Measurements from ENCODE around the gene GALNS.

DNA sequence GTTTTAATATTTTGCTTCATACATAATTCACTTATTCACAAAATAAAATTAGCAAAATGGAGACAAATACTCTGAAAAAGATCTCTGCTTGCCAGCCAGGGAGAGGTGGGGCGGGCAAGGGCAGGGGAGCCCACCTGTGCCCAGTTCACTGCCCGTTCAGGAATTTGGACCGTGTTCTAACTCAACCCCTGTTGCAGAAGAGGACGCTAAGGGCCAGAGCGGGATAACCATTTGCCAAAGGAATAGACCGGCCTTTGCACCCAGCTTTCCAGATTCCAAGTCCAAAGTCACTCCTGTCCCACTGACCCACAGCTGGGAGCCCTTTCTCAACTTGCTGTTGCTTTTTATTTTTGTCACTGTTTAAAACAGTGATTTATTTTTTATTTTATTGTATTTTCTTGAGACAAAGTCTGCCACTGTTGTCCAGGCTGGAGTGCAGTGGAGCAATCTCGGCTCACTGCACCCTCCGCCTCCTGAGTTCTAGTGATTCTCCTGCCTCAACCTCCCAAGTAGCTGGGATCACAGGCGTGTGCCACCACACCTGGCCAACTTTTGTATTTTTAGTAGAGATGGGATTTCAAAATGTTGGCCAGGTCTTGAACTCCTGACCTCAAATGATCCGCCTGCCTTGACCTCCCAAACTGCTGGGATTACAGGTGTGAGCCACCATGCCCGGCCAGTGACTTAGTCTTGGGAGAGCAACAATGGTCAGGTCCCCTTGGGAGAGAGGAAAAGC, 69.0 kb downstream of the GALNS start:
- TF ChIP-seq, protein P1, sequence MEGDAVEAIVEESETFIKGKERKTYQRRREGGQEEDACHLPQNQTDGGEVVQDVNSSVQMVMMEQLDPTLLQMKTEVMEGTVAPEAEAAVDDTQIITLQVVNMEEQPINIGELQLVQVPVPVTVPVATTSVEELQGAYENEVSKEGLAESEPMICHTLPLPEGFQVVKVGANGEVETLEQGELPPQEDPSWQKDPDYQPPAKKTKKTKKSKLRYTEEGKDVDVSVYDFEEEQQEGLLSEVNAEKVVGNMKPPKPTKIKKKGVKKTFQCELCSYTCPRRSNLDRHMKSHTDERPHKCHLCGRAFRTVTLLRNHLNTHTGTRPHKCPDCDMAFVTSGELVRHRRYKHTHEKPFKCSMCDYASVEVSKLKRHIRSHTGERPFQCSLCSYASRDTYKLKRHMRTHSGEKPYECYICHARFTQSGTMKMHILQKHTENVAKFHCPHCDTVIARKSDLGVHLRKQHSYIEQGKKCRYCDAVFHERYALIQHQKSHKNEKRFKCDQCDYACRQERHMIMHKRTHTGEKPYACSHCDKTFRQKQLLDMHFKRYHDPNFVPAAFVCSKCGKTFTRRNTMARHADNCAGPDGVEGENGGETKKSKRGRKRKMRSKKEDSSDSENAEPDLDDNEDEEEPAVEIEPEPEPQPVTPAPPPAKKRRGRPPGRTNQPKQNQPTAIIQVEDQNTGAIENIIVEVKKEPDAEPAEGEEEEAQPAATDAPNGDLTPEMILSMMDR (conservative IDR thresholded peaks at IDR 0.05) = no peak
- no peak for TF ChIP-seq EZH2 (IDR thresholded peaks at IDR 0.05; ENCODE audit: low read depth)
